Measurements from ENCODE around the gene DOCK4. TPM values are rescaled to one million over a fixed set of nuclear protein-coding genes. Genes with fewer than 3 reads are reported as not detected.

The DOCK4 gene
- total RNA-seq, 1 experiment from 2014 or later: 4.9 TPM

- Histone ChIP-seq H4K91ac (ENCODE audit: insufficient read length, low read depth, low read length) (no peak overlapping the region), H3K18ac (ENCODE audit: insufficient read length, low read depth, low read length) (no peak overlapping the region), H2BK12ac (ENCODE audit: insufficient read length, low read depth, low read length) (no peak overlapping the region), H3T11ph (ENCODE audit: low read length) (no peak overlapping the region), H3K23ac (ENCODE audit: insufficient read length, low read depth, low read length) (no peak overlapping the region), H4K20me1 (ENCODE audit: control insufficient read depth, insufficient read depth, insufficient read length) (no peaks in the 10 kb centered on the region), H3K23me2 (ENCODE audit: insufficient read length, low read depth, low read length, poor library complexity, severe bottlenecking) (no peaks in the 10 kb centered on the region), H3K14ac (ENCODE audit: insufficient read depth, low read length) (no peak overlapping the region), H3K79me2 (ENCODE audit: insufficient read depth, low read length) (no peaks in the 10 kb centered on the region; the same call in 1 of the 2 replicates), H4K5ac (ENCODE audit: insufficient read length, low read depth, low read length) (no peak overlapping the region), H2AFZ (ENCODE audit: low read length) (no peak overlapping the region), H2AK5ac (ENCODE audit: insufficient read length, low read length) (no peak overlapping the region), H2BK5ac (ENCODE audit: insufficient read length, low read length) (no peak overlapping the region), H4K8ac (replicated peaks; ENCODE audit: insufficient read length, low read depth, low read length) (no peak overlapping the region), H3K4me1 (ENCODE audit: insufficient read depth, low read length) (peaks cover 4% of the 10 kb centered on the region; the same call in 1 of the 2 replicates), H3K4me2 (ENCODE audit: insufficient read depth, insufficient read length, low read length) (no peak overlapping the region), H3K4ac (ENCODE audit: low read depth, low read length) (no peak overlapping the region), H2BK120ac (ENCODE audit: low read depth, low read length, poor library complexity, severe bottlenecking) (no peak overlapping the region), H3K56ac (ENCODE audit: insufficient read length, low read depth, low read length) (no peak overlapping the region), H3K9me3 (ENCODE audit: control insufficient read depth, low read depth, low read length) (no peaks in the 10 kb centered on the region), H3K27me3 (ENCODE audit: insufficient read depth, low read length) (no peaks in the 10 kb centered on the region), H3K9ac (ENCODE audit: extremely low read depth, insufficient read length, low read length) (no peak overlapping the region), H2BK15ac (ENCODE audit: low read depth, low read length) (no peak overlapping the region), H3K27ac (ENCODE audit: insufficient read length, low read depth, low read length) (no peak overlapping the region), H3K79me1 (ENCODE audit: insufficient read depth, low read depth, low read length, poor library complexity, severe bottlenecking) (peaks cover 3% of the 10 kb centered on the region), H2BK20ac (ENCODE audit: low read depth, low read length, poor library complexity, severe bottlenecking) (no peak overlapping the region)
- no peak overlapping the region for H3K27ac Mint-ChIP-seq
- no peak overlapping the region for H3K4me3 Mint-ChIP-seq
- H3K36me3 Mint-ChIP-seq (ENCODE audit: insufficient read depth in 1 of 3, low read depth in 3 of 3): no peaks in the 10 kb centered on the region
- peaks cover 6 to 7% of the 10 kb centered on the region in 2 experiments; a peak in 3 of 4 replicates for H3K4me1 Mint-ChIP-seq
- TF ChIP-seq CTCF (conservative IDR thresholded peaks at IDR 0.05): no peak
- no peak for DNase-seq
- H3K27me3 Mint-ChIP-seq (ENCODE audit: low read depth): no peaks in the 10 kb centered on the region
- no CpG with 5 or more reads among the region's 4 CpGs for WGBS (ENCODE audit: extremely low coverage, insufficient read length, low lambda C conversion rate)
- H3K9me3 Mint-ChIP-seq: no peaks in the 10 kb centered on the region
These were observed 62.6 kb downstream of the DOCK4 start for GRCh38 chr7:112143582-112143981.
